Measurements from ENCODE around the gene EML2.
"Not testable (repeated sequence)": the region's sequence is repeated elsewhere in the genome, so short reads cannot be mapped to it uniquely, and the experiment has no call there.

EML2 gene

GRCh38 chr19:45650722-45651121 is 11.5 kb upstream of the EML2 start:
- no peak for DNase-seq

GRCh38 chr19:45646345-45646698 is 7.1 kb upstream of the EML2 start:
- DNase-seq: no peak

GRCh38 chr19:45645631-45646344 is 6.6 kb upstream of the EML2 start:
- DNase-seq: peak; percentile 86

GRCh38 chr19:45645068-45645630 is 6.0 kb upstream of the EML2 start:
- no peak for DNase-seq

GRCh38 chr19:45643927-45644771 is 5.0 kb upstream of the EML2 start:
- DNase-seq: no peak

- DNase-seq: peak; percentile 96
Measured at GRCh38 chr19:45643024-45643926, 4.1 kb upstream of the EML2 start.

- peak; percentile 84 for DNase-seq
Measured at GRCh38 chr19:45641274-45642105, 2.3 kb upstream of the EML2 start.

- DNase-seq: peak; percentile 51
Measured at GRCh38 chr19:45640849-45641273, 1.7 kb upstream of the EML2 start.

- DNase-seq: no peak
Measured at GRCh38 chr19:45637890-45638667, 1.1 kb downstream of the EML2 start.

- no peak for DNase-seq
Measured at GRCh38 chr19:45636902-45637301, 2.3 kb downstream of the EML2 start.

- DNase-seq: no peak
Measured at GRCh38 chr19:45636275-45636674, 2.9 kb downstream of the EML2 start.

- peak; percentile 56 for DNase-seq
Measured at GRCh38 chr19:45632468-45633196, 6.6 kb downstream of the EML2 start.

GRCh38 chr19:45630463-45630862 is 8.7 kb downstream of the EML2 start:
- DNase-seq: no peak

- no peak for DNase-seq
Measured at GRCh38 chr19:45629704-45630103, 9.5 kb downstream of the EML2 start.

GRCh38 chr19:45628219-45628618 is 11.0 kb downstream of the EML2 start:
- not testable (repeated sequence) for DNase-seq

- DNase-seq: no peak
Measured at GRCh38 chr19:45623984-45624383, 15.2 kb downstream of the EML2 start.

GRCh38 chr19:45621976-45622503 is 17.2 kb downstream of the EML2 start:
- DNase-seq: no peak

- DNase-seq: no peak
Measured at GRCh38 chr19:45621389-45621788, 17.8 kb downstream of the EML2 start.

GRCh38 chr19:45616704-45617017 is 22.5 kb downstream of the EML2 start:
- DNase-seq: no peak

Measured in activated naive CD4-positive, alpha-beta T cell treated with Interleukin-2 at 50 U/mL for 16 hours (primary cell).